C4-2B (cell line): Measurements from ENCODE around the gene ARPC1B.

Experiments
- CTCF ChIP-seq: fragments of 450-650 bp; conservative IDR thresholded peaks from 2 replicates; pipeline ENCODE4 v1.5.1; 2017; ENCODE audit warnings: mild to moderate bottlenecking
- ZFX ChIP-seq: fragments of 450-650 bp; IDR thresholded peaks from 2 replicates; pipeline ENCODE4 v1.6.1; 2017

- TF ChIP-seq CTCF = no peak
- no peak for TF ChIP-seq ZFX
Measured at GRCh38 chr7:99433158-99433557, 58.6 kb downstream of the ARPC1B start.
